HL-60 (cell line): ENCODE results near the gene KLHL4.

Source experiments
- GABPA ChIP-seq: IDR thresholded peaks from 2 replicates; pipeline ENCODE4 v1.6.1; 2012; ENCODE audit warnings: low read depth
- TF ChIP-seq, protein P1 (sequence below): IDR thresholded peaks from one replicate; pipeline ENCODE4 v1.5.1; 2011; ENCODE audit warnings: low read length, control low read depth, inconsistent platforms; ENCODE audit not compliant: insufficient read depth

DNA sequence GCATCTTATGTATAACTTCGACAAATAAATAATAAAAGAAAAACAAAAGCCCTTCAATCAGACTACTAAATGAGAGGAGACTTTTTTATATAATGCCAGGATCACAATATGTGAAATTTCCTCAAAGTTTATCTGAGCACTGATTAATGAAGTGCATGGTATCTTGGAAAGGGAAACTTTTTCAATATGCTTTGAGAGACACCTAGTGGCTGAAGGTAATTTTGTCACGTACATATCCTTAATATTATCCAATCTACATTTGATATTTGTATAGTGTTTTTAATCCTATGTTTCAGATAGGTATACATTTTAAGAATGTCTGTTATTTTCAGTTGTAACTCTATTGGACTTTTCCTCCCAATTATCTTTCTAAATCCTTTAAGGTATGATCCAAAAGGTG, 146.8 kb downstream of the KLHL4 start:
- TF ChIP-seq GABPA, result no peak
- TF ChIP-seq, protein P1, sequence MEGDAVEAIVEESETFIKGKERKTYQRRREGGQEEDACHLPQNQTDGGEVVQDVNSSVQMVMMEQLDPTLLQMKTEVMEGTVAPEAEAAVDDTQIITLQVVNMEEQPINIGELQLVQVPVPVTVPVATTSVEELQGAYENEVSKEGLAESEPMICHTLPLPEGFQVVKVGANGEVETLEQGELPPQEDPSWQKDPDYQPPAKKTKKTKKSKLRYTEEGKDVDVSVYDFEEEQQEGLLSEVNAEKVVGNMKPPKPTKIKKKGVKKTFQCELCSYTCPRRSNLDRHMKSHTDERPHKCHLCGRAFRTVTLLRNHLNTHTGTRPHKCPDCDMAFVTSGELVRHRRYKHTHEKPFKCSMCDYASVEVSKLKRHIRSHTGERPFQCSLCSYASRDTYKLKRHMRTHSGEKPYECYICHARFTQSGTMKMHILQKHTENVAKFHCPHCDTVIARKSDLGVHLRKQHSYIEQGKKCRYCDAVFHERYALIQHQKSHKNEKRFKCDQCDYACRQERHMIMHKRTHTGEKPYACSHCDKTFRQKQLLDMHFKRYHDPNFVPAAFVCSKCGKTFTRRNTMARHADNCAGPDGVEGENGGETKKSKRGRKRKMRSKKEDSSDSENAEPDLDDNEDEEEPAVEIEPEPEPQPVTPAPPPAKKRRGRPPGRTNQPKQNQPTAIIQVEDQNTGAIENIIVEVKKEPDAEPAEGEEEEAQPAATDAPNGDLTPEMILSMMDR, result no peak
